Effector CD4-positive, alpha-beta T cell (primary cell): ENCODE results near the gene NPLOC4.

Experiments
- DNase-seq: peaks from one replicate; pipeline ENCODE4 v3.0.0-alpha.2; 2020

Gene NPLOC4

DNA sequence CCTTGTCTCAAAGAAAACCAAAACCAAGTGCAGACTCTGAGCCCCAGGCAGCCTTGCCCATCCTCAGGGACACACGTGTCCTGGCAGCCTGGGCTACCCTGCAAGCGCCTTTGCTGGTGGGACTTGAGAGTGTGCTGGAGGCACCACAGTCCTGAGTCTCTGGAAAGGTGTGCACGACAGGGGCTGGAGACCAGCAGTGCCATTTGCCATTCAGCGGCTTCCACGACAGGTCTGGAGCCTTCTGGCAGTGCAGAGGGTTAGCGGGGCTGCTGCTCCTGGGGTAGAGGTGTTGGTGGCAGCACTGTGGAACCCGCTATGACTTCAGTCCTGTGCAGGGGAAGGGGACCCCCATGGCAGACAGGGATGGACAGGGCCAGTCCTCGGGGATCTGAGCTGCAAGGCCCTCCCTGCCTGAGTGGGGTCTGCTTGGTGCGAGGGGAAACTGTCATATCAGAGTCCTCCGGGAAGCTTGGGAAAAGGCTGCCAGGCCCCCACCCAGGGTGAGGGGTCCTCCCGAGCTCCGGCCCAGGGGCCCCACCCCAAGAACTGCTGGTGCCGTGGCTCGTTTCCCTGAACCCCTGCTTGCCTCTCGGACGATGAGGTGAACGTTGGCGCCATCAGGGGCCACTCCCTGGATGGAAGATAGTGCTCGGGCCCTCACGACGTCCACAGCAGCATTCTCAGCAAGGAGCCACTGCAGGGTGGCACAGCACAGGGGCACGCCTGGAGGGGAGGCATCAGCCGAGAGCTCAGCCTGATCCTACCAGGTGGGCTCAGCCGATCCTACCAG is 91.6 kb downstream of the NPLOC4 start:
- no peak for DNase-seq

DNA sequence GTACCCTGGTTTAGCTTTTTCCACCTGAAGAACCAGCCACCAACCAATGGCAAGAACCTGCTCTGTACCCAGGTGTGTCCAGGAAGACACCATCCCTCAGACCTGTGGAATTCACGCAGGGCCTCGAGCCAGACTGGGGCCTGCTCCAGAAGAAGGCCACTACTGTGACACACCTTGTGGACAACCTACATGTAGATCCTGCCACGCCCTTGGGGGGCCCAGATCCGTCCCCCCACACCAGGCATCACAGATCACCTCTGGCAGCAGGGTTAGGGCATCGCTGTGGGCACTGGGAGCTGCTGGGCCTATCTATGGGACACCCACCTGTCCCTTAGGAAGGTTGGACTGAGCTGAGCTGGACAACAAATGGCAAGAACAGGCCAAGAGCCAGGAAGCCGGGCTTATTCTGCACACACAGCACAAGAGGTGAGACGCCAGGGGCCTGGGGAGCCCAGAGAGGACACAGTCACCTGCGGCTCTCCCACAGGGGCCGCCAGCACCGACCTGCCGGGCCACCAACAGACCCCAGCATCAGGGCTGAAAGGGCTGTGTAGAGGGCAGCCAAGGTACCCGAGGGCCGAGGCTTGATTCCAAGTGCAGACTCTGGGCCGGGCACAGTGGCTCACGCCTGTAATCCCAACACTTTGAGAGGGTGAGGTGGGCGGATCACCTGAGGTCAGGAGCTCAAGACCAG is 92.5 kb downstream of the NPLOC4 start:
- no peak for DNase-seq

DNA sequence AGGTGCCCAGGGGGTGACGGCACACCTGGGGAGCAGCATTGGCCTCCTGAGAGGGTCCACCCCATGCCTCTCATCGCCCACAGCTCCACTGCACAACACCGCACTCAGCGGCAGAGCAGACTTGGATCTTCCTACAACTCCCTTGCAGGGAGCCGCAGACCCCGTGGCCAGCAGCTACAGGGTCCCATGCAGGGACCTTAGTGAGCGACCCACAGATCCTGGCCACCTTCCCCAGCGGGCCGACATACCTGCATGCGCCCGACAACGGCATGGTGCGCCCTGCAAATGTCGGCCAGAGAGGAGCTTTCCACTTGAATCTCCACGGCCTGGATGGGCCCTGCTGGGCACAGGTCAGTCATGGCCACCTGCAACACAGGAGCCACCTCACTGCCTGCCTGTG is 93.2 kb downstream of the NPLOC4 start:
- no peak for DNase-seq

DNA sequence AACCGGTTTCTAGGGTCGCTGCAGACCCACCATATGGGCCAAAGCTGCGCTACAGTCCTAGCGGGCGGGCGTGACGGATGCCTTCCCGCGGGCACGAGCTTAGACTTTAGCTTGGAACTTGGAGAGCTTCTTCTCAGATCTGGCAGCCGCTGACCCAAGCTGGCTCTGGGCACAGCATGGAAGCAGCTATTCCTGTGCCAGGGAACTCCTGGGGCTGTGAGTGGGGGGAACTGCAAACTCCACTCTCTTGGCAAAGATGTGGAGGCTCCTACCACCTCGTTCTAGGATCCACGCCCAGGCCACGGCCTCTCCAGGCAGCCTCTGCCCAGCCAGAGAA is 93.6 kb downstream of the NPLOC4 start:
- DNase-seq, result no peak

DNA sequence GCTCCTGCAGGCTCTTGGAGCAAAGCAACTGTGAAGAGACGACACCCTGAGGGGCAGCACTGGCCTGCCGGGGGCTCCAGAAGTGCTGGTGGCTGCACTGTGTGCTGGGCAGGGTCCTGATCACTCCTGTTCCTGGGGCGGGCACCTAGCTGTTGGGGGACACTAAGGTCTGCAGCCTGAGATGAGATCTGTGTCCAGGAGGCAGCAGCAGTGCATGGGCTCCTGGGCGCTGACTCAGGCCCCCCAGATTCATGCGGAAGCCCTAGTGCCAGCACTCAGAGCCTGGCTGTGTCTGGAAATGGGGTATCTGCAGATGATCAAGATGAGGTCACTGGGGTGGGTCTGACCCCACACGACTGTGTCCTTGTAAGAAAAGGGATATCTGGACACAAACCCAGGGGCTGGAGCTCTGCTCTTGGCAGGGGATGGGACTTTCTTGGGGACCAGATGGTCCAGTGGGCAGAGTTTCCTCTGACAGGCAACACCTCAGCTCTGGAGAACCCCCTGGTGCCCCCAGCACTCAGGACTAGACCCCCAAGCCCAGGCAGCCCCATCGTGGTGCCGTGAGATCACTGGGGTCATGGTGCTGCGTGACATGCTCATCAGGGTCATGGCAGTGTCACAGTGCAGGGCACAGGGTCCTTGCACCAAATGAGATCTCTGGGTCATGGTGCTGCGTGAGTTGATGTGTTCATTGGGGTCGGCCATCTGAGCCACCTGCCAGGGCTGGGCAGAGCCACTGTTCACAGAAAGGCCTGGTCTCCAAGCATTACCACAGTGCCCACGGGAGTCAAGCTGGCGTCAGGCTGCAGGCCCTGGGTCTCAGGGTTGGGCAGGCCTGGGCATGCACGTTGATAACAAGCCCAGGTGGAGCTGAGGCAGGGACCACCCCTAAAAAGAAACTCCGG is 94.2 kb downstream of the NPLOC4 start:
- no peak for DNase-seq

DNA sequence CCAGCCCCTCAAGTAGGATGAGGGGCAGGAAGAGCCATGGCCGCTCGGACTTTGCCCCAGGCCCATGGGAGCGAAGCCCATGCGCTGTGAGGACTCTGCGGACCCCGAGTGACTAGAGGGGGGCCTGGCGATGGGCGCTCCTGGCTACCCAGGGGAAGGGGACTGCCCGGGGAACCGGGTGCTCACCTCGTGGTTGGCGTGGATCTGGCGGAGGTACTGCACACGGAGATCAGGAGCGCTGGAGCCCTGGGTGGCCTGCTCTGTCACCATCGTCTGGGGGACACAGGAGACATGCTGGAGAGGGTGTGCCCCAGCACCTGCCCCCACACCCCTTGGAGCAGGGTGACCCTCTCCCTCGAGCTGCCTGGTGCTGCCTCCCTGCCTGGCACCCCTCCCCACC is 95.8 kb downstream of the NPLOC4 start:
- no peak for DNase-seq

DNA sequence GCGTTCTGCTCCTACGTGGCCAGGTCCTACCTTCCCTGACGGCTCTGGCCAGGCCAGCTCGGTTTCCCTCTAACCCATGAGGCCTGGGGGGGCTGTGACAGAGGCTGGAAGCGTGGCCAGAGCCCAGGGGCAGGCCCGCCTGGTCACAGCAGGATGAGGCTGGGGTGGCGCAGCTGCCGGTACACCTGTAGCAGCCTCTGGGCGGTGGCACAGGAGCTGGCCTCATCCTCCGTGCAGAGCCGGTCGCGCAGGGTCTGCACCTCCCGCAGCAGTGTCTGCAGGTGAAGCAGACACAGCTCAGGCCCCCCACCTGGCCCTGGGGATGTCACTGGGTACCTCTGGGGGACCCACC is 96.3 kb downstream of the NPLOC4 start:
- DNase-seq, result no peak

DNA sequence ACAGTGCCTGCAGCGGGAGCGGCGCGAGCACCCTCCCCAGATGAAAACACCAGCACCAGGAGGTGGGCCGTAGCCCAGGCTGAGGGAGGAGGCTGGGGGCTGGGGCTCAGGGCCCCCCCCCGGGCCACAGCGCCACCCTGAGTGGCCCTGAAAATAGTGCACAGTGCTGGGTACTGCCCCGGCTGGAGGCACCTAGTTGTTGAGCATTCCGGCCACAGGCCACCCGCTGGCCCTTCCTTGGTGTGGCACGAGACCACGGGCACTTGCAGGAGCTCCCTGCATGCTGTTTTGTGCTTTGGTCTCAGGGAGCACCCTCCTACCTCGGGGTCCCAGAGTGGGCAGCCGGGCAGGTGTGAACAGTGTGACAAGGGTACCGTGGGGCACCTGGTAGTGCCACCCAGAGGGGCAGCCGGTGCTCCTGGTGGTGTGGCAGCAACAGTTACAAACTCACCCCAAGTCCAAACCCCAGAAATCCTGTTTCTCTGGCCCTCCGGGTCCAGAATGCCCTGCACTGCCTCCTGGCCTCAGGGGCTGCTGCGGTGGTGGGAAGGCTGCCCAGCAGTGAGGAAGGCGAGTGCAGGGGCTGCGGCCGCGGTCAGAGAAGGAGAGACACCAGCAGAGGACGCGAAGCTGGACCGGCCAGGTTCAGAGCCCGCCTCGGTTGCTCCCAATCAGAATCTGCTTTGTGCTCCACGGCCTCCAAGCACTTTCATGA is 96.8 kb downstream of the NPLOC4 start:
- DNase-seq, result no peak

DNA sequence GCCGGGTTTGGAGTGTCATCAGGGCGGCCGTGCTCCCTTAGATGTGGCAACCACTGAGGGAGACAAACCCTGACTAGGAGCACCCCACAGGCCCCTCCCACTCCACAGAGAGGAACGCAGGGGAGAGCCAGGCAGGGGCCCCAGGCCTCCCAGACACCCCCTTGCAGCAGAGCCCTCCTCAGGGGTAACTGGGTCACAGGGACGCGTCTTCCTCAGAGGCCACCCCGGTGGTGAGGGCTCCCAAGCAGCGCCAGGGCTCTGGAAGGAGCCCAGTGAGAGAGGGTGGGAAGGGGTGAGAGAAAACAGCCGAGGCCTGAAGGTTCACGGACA is 97.4 kb downstream of the NPLOC4 start:
- DNase-seq, result no peak

DNA sequence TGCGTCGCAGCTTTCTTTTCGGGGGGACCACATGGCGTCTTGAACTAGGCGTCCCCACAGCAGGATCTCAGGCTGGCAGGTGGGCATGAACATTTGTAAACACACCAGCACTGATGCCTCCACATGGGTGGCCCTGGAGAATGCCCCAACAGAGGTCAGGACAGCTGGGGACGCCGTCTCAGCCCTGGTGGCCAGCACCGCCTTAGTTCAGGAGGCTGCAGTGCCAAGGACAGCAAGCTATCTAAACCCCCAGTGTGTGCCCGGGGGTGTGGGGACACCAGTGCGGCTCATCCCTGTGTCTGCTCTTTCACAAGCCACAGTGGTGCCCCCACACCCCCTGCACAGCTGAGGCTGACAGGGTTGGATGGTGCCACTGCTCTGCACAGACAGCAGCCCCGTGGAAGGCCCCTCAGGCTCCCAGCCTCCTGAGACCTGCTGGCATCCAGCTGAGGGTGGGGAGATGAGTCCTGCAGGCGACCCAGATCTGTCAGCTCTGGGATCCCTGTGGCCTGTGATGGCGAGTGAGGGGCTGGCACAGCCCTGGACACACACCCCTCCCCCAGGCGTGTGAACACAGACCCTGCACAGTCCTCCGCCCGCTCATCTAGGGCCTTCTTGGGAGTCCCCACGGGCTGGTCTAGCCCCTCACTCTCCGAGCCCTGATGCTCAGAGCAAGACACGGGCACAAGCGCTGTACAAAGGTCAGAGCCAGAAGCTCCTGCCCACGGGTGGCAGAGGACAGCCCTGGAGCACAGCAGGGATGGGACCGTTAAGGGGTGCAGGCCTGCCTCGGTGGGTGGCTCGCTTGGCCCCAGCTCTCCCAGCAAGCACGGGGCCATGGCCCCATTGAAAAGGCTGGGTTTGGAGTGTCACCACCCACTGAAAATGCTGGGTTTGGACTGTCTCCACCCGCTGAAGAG is 98.0 kb downstream of the NPLOC4 start:
- no peak for DNase-seq

DNA sequence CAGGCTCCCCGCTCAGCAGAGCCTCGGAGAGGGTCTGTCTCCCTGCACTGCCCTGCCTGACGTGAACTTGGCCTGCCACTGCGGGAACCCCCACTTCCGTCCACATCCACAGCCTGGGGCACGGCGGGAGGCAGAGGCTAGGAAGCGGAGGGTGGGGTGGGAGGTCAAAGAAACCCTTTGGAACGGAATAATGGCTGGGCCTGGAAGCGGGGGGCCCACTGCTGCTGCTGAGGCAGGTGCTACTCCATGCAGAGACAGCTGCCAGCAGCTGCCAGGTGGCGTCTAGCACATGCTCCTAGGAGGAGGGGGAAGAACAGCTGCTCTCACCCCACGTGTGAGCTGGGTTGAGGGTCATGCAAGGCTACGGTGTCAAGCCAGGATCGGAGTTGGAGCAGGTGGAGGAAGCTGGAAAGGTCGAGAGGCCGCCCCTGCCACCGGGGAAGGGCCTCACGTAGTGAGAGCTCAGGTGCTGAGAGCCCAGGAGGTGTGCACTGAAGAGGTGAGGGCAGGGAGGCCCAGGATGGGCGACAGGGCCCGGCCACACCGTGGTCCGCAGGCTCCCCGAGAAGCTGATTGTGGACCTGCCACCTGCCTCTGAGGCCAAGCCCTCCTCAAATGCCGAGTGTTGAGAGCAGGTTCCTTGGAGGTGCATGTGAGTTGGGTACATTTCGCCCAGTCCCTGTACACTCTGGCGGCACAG is 98.9 kb downstream of the NPLOC4 start:
- no peak for DNase-seq

DNA sequence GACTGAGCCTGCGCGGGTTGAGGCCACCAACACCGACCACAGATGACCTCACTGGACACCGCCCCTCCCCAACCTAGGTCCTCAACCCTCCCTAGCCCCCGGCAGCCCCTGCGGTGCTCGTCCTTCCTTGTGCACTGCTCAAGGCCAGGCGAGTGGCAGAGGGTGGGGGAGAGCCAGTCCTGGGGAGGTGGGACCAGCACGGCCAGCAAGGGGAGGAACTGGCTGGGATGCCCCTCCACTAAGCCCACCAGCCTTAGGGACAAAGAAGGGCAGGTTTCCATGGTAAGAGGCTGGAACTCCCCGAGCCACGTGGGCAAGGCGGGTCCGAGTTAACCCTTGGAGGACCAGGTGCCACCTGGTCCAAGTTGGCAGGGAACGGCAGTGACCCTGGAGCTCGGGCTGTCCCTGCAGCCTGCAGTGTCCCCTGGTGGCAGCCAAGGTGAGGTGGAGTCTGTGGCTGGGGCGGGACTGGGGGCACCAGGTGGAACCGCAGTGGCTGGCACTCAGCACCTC is 99.5 kb downstream of the NPLOC4 start:
- no peak for DNase-seq

DNA sequence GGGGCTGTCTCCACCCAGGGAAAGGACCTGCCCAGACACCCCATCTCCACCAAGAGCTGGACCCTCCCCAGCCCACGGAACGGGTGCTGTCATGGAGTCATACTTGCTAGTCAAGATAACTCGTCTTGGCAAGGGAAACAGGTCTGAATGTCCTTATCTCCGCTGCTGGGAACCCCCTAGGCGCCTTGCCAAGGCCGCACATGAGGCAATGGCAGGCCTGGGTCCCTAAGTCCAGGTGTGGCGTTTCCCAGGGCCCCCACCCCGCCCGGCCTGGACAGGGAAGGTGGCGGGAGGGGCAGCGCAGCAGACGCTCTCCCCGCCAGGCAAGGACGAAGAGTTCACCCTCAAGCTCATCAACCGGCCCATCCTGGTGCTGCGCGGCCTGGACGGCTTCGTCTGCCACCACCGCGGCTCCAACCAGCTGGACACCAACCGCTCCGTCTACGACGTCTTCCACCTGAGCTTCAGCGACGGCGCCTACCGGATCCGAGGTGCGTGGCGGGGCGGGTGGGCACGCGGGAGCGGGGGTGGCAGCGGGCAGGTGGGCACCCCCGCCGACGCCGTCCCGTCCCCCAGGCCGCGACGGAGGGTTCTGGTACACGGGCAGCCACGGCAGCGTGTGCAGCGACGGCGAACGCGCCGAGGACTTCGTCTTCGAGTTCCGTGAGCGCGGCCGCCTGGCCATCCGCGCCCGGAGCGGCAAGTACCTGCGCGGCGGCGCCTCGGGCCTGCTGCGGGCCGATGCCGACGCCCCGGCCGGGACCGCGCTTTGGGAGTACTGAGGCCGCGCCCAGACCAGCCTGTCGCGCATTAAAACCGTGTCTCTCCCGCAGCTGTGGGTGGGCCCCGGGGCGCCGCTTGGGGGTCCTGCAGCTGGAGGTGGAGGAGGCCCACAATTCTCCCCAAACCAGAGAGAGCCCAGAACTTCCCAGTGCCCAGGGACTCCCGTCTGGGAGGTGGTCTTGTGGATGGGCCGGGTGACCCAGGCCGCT is 100.3 kb downstream of the NPLOC4 start:
- DNase-seq, result no peak

DNA sequence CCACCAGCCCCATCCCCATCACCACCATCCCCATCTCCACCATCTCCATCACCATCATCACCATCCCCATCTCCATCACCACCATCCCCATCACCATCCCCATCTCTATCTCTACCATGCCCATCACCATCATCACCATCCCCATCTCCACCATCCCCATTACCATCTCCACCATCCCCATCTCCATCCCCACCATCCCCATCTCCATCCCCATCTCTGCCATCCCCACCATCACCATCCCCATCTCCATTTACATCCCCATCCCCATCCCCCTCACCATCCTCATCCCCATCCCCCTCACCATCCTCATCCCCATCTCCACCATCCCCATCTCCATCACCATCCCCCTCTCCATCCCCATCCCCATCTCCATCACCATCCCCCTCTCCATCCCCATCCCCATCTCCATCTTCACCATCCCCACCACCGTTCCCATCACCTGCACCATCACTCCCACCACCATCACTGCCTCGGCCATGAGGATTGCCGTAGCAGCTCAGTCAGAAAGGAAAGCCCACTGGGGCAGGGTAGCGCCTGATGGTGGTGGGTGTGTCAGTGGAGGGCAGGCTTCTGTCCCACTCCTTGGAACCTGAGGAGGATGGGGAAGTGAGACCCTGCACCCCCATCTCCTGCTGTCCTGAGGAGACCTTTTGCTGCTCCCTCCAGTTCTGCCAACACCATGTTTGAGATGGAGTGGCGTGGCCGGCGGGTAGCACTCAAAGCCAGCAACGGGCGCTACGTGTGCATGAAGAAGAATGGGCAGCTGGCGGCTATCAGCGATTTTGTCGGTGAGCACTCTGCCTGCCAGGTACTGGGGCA is 101.2 kb downstream of the NPLOC4 start:
- DNase-seq, result no peak

DNA sequence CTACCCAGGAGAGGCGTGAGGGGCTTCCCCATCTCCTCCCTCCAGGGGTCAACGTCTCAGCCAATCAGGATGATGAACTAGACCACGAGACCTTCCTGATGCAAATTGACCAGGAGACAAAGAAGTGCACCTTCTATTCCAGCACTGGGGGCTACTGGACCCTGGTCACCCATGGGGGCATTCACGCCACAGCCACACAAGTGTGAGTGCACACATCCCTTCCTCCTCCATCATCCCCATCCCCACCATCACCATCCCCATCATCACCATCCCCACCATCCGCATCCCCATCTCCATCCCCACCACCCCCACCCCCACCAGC is 101.9 kb downstream of the NPLOC4 start:
- DNase-seq, result no peak

DNA sequence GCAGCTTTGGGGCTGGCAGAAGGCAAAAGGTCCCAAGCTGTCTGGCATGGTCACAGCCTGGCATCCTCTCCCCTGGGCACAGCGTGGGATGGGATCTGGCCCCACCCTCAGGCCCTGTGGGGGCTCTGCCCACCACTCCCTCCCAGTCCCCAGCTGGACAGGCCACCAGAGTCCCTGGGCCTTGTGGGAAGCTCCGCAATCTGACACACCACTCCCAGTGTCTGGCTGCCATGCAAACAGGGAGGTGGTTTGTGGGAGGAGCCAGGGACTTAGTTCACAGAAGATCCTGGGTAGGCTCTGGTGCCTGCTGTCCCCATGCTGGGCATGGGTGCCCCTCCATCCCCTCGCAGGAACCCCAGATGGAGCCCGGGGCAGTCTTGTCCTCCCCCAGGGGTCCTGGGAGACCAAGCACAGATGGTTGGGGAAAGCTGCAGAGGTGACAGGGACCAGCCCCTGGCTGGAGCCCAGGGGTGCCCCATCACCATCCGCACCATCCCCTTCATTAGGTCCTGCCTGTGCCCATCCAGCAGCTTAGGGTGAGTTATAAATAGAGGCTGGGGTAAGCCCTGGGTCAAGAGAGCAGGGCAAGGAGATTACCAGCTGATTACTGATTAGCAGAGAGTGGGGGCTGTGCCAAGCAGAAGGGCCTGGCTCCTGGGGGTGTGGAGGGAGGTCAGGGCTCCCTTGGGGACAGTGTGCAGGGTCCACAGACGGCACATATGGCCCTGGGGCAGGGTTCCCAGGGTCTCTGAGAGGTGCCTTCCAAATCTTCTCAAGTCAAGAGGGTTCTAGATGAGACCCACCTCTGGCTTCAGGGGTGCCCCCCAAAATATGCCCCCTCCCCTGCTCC is 102.5 kb downstream of the NPLOC4 start:
- DNase-seq, result no peak

DNA sequence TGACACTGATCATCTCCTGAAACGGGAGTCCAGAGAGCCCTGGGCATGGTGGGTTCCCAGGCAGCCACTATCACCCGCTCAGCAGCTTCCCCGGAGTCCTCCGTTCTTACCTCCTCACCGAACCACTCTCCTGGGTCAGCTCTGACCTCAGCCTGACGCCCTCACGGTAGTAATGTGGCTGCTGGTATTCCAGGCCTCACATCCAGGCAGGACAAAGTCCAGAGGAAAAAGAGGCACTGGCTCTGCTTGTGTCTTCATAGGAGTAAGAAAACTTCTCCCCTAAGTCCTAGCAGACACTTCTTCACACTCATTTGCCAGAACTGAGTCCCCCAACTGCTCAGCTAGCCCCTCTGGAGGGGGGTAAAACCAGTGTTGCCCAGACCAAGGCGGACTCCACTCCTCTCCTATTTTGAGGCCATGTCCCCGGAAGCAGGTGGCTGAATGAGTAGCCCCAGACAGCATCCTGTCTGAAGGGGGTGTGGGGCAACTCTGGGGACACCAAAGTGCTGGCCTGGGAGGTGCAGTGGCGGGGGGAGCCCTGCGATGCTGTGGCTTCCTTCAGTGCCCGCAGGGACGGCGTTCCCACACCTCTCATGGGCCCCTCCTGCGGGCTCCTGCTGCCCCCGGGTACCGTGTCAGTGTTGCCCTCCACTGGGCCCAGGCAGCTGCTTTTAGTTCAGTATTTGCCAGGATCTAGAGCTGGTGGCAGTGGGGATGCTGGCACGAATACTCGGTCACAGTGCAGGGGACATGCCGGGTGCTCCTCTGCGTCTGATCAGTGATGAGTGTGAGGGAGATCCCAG is 103.4 kb downstream of the NPLOC4 start:
- no peak for DNase-seq
